ENCODE data around the gene PGBD5. TPM values are rescaled to one million over a fixed set of nuclear protein-coding genes. Genes with fewer than 3 reads are reported as not detected.
"Not testable (repeated sequence)": the region's sequence is repeated elsewhere in the genome, so short reads cannot be mapped to it uniquely, and the experiment has no call there.

Gene PGBD5, protein sequence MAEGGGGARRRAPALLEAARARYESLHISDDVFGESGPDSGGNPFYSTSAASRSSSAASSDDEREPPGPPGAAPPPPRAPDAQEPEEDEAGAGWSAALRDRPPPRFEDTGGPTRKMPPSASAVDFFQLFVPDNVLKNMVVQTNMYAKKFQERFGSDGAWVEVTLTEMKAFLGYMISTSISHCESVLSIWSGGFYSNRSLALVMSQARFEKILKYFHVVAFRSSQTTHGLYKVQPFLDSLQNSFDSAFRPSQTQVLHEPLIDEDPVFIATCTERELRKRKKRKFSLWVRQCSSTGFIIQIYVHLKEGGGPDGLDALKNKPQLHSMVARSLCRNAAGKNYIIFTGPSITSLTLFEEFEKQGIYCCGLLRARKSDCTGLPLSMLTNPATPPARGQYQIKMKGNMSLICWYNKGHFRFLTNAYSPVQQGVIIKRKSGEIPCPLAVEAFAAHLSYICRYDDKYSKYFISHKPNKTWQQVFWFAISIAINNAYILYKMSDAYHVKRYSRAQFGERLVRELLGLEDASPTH
- polyA plus RNA-seq = 1.6 TPM
- long read RNA-seq, donor 1 = 0 reads
- long read RNA-seq, donor 2, partial matches to known transcripts = 18 of 18 reads
- long read RNA-seq, donor 2, other reads (novel, unspliced or antisense) = 0 of 18 reads
- long read RNA-seq, donor 3 = 0 reads
- long read RNA-seq, donor 4 = 0 reads
- long read RNA-seq, donor 5, full-length matches to known transcripts = 1 of 1 reads
- long read RNA-seq, donor 5, partial matches to known transcripts = 0 of 1 reads
- long read RNA-seq, donor 5, other reads (novel, unspliced or antisense) = 0 of 1 reads
- long read RNA-seq, donor 6 = 0 reads
- long read RNA-seq, donor 7, full-length matches to known transcripts = 1 of 1 reads
- long read RNA-seq, donor 7, partial matches to known transcripts = 0 of 1 reads
- long read RNA-seq, donor 7, other reads (novel, unspliced or antisense) = 0 of 1 reads
- long read RNA-seq, donor 8 = 0 reads
- long read RNA-seq, donor 9, full-length matches to known transcripts = 1 of 1 reads
- long read RNA-seq, donor 9, partial matches to known transcripts = 0 of 1 reads
- long read RNA-seq, donor 9, other reads (novel, unspliced or antisense) = 0 of 1 reads
- long read RNA-seq, donor 10, full-length matches to known transcripts = 1 of 1 reads
- long read RNA-seq, donor 10, partial matches to known transcripts = 0 of 1 reads
- long read RNA-seq, donor 10, other reads (novel, unspliced or antisense) = 0 of 1 reads
- long read RNA-seq, donor 11 = 0 reads

- WGBS (ENCODE audit: insufficient coverage, low lambda C conversion rate) = no CpG with 5 or more reads among the region's 93 CpGs
- peak; percentile 54 to 82 for DNase-seq
- Histone ChIP-seq H3K4me3 (ENCODE audit: low read length) (peak within 1 kb of the TSS; percentile 25), H3K27ac (ENCODE audit: low read length) (no peak within 1 kb of the TSS), H3K27me3 (ENCODE audit: control insufficient read depth, insufficient read depth, low read length) (peaks cover 58% of the 10 kb centered on the region), H3K36me3 (ENCODE audit: control insufficient read depth, insufficient read depth, low read length) (no peaks in the 10 kb centered on the region), H3K9me3 (ENCODE audit: control insufficient read depth, low read depth, low read length) (no peaks in the 10 kb centered on the region), H3K4me1 (ENCODE audit: control insufficient read depth, insufficient read depth, low read length) (peaks cover 6% of the 10 kb centered on the region)
Observed at GRCh38 chr1:230426246-230427093, at the start of gene PGBD5. PGBD5 (minus strand) TSS chr1:230426332; CDS start chr1:230425928, 404 bp downstream.

GRCh38 chr1:230474924-230475323 is 48.8 kb upstream of the PGBD5 start:
- H3K36me3 ChIP-seq (ENCODE audit: control insufficient read depth, insufficient read depth, low read length); H3K27me3 ChIP-seq (ENCODE audit: control insufficient read depth, insufficient read depth, low read length); DNase-seq; H3K27ac ChIP-seq (ENCODE audit: low read length); H3K9me3 ChIP-seq (ENCODE audit: control insufficient read depth, low read depth, low read length); H3K4me1 ChIP-seq (ENCODE audit: control insufficient read depth, insufficient read depth, low read length); H3K4me3 ChIP-seq (ENCODE audit: low read length): not testable (repeated sequence)
- WGBS (ENCODE audit: insufficient coverage, low lambda C conversion rate) = 100% methylated on average over 3 of the region's 5 CpGs

- not testable (repeated sequence) for H3K9me3 ChIP-seq (ENCODE audit: control insufficient read depth, low read depth, low read length); H3K4me3 ChIP-seq (ENCODE audit: low read length); H3K27me3 ChIP-seq (ENCODE audit: control insufficient read depth, insufficient read depth, low read length); H3K4me1 ChIP-seq (ENCODE audit: control insufficient read depth, insufficient read depth, low read length); DNase-seq; H3K27ac ChIP-seq (ENCODE audit: low read length); H3K36me3 ChIP-seq (ENCODE audit: control insufficient read depth, insufficient read depth, low read length)
- 100% methylated on average over 1 of the region's 1 CpG for WGBS (ENCODE audit: insufficient coverage, low lambda C conversion rate)
Observed at GRCh38 chr1:230470750-230471149, 44.6 kb upstream of the PGBD5 start.

DNA sequence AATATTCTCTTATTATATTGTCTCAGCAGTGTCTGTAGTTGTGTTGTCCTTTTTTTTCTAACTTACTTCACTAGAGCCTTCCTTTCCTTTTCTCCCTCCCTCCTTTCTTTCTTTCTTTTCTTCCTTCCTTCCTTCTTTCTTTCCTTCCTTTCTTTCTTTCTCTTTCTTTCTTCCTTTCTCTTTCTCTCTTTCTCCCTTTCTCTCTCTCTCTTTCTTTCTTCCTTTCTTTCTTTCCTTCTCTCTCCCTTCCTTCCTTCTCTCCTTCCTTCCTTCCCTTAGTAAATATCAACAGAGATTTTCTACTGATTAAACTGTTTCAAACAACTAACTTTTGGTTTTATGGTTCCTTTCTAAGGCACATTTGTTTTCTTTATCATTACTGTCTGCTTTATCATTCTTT is 43.1 kb upstream of the PGBD5 start:
- no peaks in the 10 kb centered on the region for H3K36me3 ChIP-seq (ENCODE audit: control insufficient read depth, insufficient read depth, low read length)
- H3K27me3 ChIP-seq (ENCODE audit: control insufficient read depth, insufficient read depth, low read length) = no peaks in the 10 kb centered on the region
- H3K9me3 ChIP-seq (ENCODE audit: control insufficient read depth, low read depth, low read length) = no peaks in the 10 kb centered on the region
- no peaks in the 10 kb centered on the region for H3K4me1 ChIP-seq (ENCODE audit: control insufficient read depth, insufficient read depth, low read length)
- H3K4me3 ChIP-seq (ENCODE audit: low read length) = no peak overlapping the region
- no peak overlapping the region for H3K27ac ChIP-seq (ENCODE audit: low read length)
- no peak for DNase-seq

- Histone ChIP-seq H3K9me3 (ENCODE audit: control insufficient read depth, low read depth, low read length) (no peaks in the 10 kb centered on the region), H3K27me3 (ENCODE audit: control insufficient read depth, insufficient read depth, low read length) (peaks cover 8% of the 10 kb centered on the region), H3K4me3 (ENCODE audit: low read length) (no peak overlapping the region), H3K27ac (ENCODE audit: low read length) (no peak overlapping the region), H3K36me3 (ENCODE audit: control insufficient read depth, insufficient read depth, low read length) (no peaks in the 10 kb centered on the region), H3K4me1 (ENCODE audit: control insufficient read depth, insufficient read depth, low read length) (no peaks in the 10 kb centered on the region)
- no CpG with 5 or more reads among the region's 1 CpG for WGBS (ENCODE audit: insufficient coverage, low lambda C conversion rate)
- DNase-seq = no peak
Observed at GRCh38 chr1:230465691-230466090, 39.6 kb upstream of the PGBD5 start.

GRCh38 chr1:230464671-230465070 is 38.5 kb upstream of the PGBD5 start:
- Histone ChIP-seq H3K4me3 (ENCODE audit: low read length) (no peak overlapping the region), H3K27me3 (ENCODE audit: control insufficient read depth, insufficient read depth, low read length) (peaks cover 14% of the 10 kb centered on the region), H3K36me3 (ENCODE audit: control insufficient read depth, insufficient read depth, low read length) (no peaks in the 10 kb centered on the region), H3K4me1 (ENCODE audit: control insufficient read depth, insufficient read depth, low read length) (no peaks in the 10 kb centered on the region), H3K27ac (ENCODE audit: low read length) (no peak overlapping the region), H3K9me3 (ENCODE audit: control insufficient read depth, low read depth, low read length) (no peaks in the 10 kb centered on the region)
- no CpG with 5 or more reads among the region's 4 CpGs for WGBS (ENCODE audit: insufficient coverage, low lambda C conversion rate)
- no peak for DNase-seq

- no peaks in the 10 kb centered on the region for H3K9me3 ChIP-seq (ENCODE audit: control insufficient read depth, low read depth, low read length)
- no peaks in the 10 kb centered on the region for H3K36me3 ChIP-seq (ENCODE audit: control insufficient read depth, insufficient read depth, low read length)
- H3K27me3 ChIP-seq (ENCODE audit: control insufficient read depth, insufficient read depth, low read length) = peaks cover 16% of the 10 kb centered on the region
- WGBS (ENCODE audit: insufficient coverage, low lambda C conversion rate) = no CpG with 5 or more reads among the region's 5 CpGs
- no peaks in the 10 kb centered on the region for H3K4me1 ChIP-seq (ENCODE audit: control insufficient read depth, insufficient read depth, low read length)
- DNase-seq = no peak
- no peak overlapping the region for H3K4me3 ChIP-seq (ENCODE audit: low read length)
- no peak overlapping the region for H3K27ac ChIP-seq (ENCODE audit: low read length)
Observed at GRCh38 chr1:230463760-230464159, 37.6 kb upstream of the PGBD5 start.

- H3K4me3 ChIP-seq (ENCODE audit: low read length) = no peak overlapping the region
- H3K9me3 ChIP-seq (ENCODE audit: control insufficient read depth, low read depth, low read length) = no peaks in the 10 kb centered on the region
- no peaks in the 10 kb centered on the region for H3K4me1 ChIP-seq (ENCODE audit: control insufficient read depth, insufficient read depth, low read length)
- H3K27ac ChIP-seq (ENCODE audit: low read length) = no peak overlapping the region
- no CpG with 5 or more reads among the region's 2 CpGs for WGBS (ENCODE audit: insufficient coverage, low lambda C conversion rate)
- H3K27me3 ChIP-seq (ENCODE audit: control insufficient read depth, insufficient read depth, low read length) = peaks cover 16% of the 10 kb centered on the region
- no peaks in the 10 kb centered on the region for H3K36me3 ChIP-seq (ENCODE audit: control insufficient read depth, insufficient read depth, low read length)
- no peak for DNase-seq
Observed at GRCh38 chr1:230463326-230463725, 37.2 kb upstream of the PGBD5 start.

DNA sequence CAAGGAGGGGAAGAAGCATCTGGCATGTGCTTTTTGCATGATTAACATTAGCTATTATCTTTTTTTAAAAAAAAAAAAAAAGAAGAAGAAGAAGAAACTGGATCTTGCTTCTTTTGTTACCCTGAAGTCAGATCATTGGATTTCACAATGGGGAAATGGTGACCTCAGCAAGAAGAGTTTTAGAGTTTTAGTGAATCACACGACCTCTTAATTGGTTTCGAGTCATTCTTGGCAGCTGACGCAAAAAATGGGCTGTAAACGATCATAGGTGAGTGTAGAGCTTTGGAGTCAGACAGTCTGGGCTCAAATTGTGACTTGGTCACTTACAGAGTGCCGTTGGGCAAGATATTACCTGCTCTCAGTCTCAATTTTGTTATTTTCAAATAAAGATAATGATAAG is 33.3 kb upstream of the PGBD5 start:
- no peak overlapping the region for H3K27ac ChIP-seq (ENCODE audit: low read length)
- H3K9me3 ChIP-seq (ENCODE audit: control insufficient read depth, low read depth, low read length) = no peaks in the 10 kb centered on the region
- WGBS (ENCODE audit: insufficient coverage, low lambda C conversion rate) = no CpG with 5 or more reads among the region's 5 CpGs
- no peaks in the 10 kb centered on the region for H3K4me1 ChIP-seq (ENCODE audit: control insufficient read depth, insufficient read depth, low read length)
- no peak overlapping the region for H3K4me3 ChIP-seq (ENCODE audit: low read length)
- peak in 1 of 2 donors; percentile 5 for DNase-seq
- no peaks in the 10 kb centered on the region for H3K36me3 ChIP-seq (ENCODE audit: control insufficient read depth, insufficient read depth, low read length)
- peaks cover 21% of the 10 kb centered on the region for H3K27me3 ChIP-seq (ENCODE audit: control insufficient read depth, insufficient read depth, low read length)
